NCI-H2081 treated with DMSO at 0.1 percent for 48 hours (cell line): ENCODE data around the gene MKNK2.
"Not testable (repeated sequence)": the region's sequence is repeated elsewhere in the genome, so short reads cannot be mapped to it uniquely, and the experiment has no call there.

Source experiments
- DNase-seq: peaks from one replicate; lab custom pipeline; 2025; lab: John Stamatoyannopoulos, UW

Gene MKNK2

GRCh38 chr19:1991018-1991913 is 59.8 kb downstream of the MKNK2 start:
- DNase-seq = no peak

DNA sequence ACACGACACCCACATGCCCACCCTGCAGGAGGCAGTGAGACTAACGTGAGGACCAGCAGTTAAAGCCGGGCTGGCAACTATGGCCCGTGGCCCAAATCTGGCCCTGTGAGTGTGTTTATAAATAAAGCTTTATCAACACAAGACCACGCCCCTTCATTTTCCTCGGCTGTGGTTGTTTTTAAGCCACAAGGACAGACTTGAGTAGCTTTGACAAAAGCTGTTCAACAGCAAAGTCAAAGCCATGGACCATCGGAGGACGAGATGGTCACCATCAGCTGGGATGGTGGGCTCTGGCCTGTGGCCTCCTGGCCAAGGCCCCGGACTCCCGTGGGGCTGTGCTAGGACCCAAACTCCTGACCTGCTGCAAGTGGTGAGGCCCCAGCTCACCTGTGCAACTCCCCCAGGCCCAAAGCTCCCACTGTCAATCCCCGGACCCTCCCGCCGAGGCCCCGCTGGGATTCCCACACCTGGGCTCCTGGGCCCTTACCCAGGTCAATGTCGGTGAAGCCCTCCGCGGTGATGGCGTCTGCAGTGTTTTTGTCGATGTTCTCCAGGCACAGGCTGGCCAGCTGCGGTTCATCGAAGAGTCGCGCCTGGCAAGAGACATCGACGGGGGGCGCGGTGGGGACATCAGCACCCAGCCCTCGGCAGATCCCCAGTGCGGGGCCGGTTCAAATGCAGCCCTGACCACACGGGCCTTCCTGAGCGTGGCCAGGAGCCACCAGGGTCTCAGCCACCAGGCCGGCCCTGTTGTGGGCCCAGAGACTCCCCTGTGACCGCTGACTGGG is 60.6 kb downstream of the MKNK2 start:
- no peak for DNase-seq

DNA sequence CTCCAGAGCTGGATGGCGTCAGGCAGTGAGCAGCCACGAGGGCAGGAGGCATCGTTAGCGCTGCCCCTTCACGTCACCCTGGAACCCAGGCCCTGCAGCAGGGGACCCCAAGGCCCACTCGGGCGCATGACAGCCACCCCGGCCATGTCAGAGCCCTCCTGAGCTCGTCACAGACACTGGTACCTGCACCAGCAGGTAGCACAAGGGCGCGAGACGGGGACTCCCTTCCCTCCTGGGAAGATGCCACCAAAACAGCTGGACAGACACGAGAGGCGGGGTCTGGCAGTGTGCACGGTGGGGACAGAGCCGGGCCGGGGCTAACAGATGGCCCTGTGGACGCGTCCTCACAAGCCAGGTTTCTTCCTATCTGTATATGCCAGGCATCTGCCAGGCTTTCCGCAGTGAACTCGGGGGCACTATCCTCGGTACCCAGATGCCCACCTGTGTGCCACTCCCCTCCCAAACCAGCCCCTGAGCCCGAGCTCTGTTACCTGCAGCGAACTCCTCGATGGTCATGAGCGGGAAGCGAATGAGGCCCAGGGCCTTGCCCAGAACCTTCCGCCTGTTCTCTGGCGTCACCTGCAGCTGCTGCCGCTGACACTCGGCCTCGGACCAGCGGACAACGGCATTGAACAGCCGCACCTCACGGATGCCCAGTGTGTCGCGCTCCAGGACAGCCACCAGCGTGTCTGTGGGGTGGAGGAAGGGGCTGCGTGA is 61.4 kb downstream of the MKNK2 start:
- DNase-seq = no peak

DNA sequence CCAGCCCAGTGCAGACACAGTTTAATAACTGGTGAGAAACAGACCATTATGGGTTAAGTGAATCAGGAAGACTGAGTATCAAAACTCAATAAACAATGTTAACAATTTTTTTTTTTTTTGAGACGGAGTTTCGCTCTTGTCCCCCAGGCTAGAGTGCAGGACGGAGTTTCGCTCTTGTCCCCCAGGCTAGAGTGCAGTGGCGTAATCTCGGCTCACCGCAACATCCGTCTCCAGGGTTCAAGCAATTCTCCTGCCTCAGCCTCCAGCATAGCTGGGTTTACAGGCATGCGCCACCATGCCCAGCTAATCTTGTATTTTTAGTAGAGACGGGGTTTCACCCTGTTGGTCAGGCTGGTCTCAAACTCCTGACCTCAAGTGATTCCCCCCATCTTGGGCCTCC is 62.6 kb downstream of the MKNK2 start:
- not testable (repeated sequence) for DNase-seq
